ENCODE measurements around the gene CDK14. TPM values are rescaled to one million over a fixed set of nuclear protein-coding genes. Genes with fewer than 3 reads are reported as not detected.
A peak's percentile ranks its signal among the peaks of the same experiment; 100 is the strongest.

Gene CDK14
- total RNA-seq, 1 experiment from 2014 or later: not detected

DNA sequence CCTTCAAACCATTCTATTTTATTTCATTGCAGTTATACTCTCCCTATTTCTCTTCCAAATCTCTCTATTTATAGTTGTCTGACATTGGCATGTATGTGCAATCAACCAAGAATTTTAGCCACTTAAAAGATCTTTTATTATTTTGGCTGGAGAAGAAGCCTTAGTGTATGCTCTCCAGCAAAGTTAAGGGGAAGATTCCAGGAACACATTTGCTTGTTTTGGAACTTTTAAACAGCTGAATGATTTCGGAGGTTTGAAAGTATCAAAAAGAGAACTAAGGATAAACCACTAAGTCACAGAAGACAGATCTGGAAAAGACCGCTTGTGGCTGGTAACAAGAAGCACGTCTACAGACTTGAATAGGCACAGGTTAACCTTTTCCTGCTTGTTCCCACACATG lies 485.9 kb downstream of the CDK14 start:
- DNase-seq (ENCODE audit: low spot score): peak; percentile 40
- in situ Hi-C loops (cut with HindIII; ENCODE audit: low sequenced_read_pairs): no loop called here

DNA sequence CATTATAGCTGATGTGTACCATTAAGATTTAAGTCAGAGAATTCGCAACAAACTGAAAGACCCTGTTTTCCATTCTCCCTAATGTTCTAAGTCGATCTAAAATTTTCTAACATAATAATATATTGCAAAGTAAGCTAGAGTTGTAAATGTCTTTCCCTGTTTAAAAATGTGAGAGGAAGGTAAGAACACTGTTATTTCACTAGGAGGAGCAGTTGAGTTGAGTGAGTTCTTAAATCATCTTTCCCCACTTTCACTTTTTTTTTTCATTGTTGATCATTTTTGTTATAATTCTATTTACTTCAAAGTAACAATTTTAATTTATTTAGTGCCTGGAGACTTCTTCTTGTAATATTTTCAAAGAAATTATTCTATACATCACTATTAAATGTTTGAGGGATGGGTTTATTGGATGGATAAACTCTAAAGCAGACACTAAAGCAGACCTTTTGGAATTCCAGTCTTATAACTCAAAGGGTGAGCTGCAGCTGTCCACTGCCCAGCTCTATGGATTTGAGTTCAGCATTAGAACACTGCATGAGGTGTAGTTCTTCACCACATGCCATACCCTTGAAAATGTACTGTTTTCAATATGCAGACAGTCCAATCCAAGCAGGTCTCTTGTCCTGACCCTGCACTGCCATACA lies 486.9 kb downstream of the CDK14 start:
- in situ Hi-C loops (cut with HindIII; ENCODE audit: low sequenced_read_pairs): no loop called here
- peak; percentile 51 for DNase-seq (ENCODE audit: low spot score)

DNA sequence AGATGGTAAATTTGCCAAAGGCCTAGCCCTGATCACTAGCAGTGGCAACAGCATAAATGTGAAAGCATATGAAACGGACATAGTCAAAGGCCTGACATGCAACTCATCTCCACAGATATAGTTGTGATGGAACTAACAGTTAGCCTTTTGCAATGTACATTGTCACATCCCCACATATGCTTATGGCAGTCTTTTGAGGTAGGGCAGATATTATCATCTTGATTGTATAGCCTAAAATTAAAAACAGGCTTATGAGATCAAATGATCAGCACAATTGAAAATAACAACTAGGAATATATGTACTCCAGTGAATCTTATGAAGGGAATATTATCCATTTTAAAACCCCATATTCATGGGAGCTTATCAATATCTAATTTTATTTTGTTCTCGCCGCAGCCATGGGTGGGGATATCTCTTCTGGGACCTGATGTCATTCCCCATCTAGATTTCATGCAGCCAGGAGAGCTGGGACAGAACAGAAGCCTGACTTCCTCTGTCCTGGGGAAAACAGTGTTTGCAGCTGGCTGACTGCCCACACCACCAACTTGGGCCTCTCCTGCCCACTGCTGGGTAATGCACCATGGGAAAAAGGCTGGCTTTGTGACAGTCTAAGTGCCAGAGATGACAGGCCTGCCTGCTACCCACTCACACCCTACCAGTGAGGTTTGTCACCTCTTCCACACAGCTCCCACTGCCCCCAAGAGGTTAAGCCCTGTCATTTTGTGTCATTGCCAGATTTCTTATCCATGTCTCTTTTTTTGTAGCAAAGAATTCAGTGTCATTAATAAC lies 487.9 kb downstream of the CDK14 start:
- DNase-seq (ENCODE audit: low spot score): peak; percentile 66
- in situ Hi-C loops (cut with HindIII; ENCODE audit: low sequenced_read_pairs): no loop called here

DNA sequence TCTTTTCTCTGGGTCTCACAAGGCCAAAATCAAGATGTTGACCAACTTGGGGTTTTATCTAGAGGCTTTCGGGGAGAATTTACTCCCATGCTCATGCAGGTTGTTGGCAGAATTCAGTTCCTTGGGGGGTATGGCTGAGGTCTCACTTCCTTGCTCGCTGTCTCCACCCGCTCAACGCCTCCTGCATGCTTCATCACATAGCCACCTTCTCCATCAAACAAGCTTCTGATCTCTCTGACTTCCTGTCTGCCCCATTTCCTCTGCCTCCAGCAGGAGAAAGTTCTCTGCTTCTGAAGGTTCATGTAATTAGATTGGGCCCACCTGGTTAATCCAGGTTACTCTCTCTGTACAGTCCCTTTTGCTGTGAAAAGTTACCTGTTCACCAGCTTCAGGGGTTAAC lies 489.1 kb downstream of the CDK14 start:
- in situ Hi-C loops (cut with HindIII; ENCODE audit: low sequenced_read_pairs): no loop called here

GRCh38 chr7:91086200-91086599 lies 490.1 kb downstream of the CDK14 start:
- in situ Hi-C loops (cut with HindIII; ENCODE audit: low sequenced_read_pairs): no loop called here
- no peak for DNase-seq (ENCODE audit: low spot score)

More for the DNA sequence above, 489.1 kb downstream of the CDK14 start:
- no peak for DNase-seq (ENCODE audit: low spot score)

DNA sequence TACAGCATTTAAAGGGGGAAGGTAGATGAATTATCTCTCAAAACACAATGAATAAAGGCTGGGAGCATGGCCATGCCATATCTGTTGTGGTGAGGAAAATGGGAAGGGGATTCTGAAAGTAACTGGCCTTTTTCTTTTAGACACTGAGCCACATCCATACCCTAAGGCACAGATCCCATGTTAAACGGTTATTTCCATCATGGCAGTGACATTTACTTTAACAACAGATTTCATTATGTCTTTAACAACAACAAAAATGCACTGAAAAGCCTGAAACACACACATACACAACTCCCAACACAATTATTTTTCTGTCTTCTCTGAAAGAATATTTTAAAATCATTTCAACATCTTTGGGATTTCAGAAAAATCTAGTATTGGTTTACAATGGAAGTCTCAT lies 492.0 kb downstream of the CDK14 start:
- in situ Hi-C loops (cut with HindIII; ENCODE audit: low sequenced_read_pairs): no loop called here
- DNase-seq (ENCODE audit: low spot score): no peak

DNA sequence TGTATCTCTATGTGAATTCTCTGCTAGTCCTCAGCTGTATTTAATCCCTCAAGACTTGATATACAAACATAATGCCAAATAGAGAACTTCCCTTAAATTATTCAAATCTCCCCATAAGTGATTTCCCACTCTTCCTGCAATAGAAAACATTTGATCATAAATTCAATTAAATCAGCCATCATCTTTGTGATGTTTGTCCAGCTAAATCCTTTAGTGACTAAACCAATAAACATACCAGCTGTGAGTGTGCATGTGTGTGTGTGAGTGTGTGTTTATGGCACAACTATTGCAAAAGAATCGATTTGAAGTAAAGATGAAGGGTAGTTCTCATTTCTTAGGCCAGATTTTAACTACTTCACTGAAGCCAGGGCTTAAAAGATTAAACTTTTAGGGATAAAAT lies 492.6 kb downstream of the CDK14 start:
- in situ Hi-C loops (cut with HindIII; ENCODE audit: low sequenced_read_pairs): no loop called here
- no peak for DNase-seq (ENCODE audit: low spot score)

DNA sequence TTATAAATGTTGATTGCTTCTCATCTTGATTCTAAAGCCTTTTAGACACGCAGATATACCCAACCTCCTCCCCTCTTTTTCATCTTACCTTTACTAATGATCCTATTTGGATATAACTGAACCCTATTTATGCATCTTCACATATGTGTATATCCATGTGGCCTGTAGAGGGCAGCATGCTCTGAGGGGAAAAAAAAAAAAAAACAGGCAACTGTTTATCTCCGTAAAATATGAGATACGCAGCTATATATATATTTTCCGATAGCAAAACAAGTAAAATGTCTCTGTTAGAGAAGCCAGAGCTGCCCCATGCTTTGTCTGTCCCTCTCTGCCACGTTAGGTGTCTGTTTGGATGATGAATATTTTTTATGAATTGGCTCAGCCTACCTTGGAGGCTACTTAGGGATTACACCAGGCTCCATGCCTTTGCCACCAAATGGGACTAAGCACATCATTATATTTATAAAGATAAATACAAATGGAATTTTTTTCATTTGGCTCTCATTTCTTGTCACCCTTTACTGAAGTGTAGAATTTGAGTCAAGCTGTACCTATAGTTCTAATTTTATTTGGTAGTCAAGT lies 493.4 kb downstream of the CDK14 start:
- in situ Hi-C loops (cut with HindIII; ENCODE audit: low sequenced_read_pairs): no loop called here
- DNase-seq (ENCODE audit: low spot score): peak; percentile 76

DNA sequence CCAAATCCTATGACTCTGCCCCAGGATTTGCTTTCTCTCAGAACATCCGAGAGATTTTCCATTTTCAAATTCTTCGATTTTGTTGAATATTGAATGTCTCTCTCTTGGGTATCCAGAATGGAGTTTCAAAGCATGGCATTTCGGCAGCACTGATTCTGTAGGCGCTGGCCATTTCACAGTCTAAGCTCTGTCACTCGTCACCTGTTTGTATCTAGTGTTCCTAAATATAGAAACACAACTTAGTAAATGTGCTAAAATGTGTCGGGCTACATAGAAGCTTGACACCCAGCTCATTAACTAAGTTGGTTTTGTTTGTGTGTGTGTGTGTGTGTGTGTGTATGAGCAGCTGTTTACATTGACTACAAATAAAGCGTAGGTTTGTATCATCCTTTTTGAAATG lies 494.6 kb downstream of the CDK14 start:
- in situ Hi-C loops (cut with HindIII; ENCODE audit: low sequenced_read_pairs): no loop called here
- no peak for DNase-seq (ENCODE audit: low spot score)

DNA sequence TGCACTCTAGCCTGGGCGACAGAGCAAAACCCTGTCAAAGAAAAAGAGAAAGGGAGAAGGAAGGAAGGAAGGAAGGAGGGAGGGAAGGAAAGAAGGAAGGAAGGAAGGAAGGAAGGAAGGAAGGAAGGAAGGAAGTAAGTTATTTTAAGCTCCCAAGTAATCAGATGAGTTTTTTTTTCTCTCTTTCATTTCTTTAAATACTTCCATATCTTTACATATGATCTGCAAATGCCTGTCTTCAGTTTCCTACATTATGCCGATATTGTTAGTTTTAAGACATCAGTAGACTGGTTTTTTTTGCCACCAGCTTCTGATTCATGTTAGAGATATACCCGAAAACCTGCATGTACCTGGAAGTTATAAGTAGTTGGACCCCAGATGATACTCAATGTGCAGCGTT lies 495.5 kb downstream of the CDK14 start:
- in situ Hi-C loops (cut with HindIII; ENCODE audit: low sequenced_read_pairs): no loop called here
- no peak for DNase-seq (ENCODE audit: low spot score)

DNA sequence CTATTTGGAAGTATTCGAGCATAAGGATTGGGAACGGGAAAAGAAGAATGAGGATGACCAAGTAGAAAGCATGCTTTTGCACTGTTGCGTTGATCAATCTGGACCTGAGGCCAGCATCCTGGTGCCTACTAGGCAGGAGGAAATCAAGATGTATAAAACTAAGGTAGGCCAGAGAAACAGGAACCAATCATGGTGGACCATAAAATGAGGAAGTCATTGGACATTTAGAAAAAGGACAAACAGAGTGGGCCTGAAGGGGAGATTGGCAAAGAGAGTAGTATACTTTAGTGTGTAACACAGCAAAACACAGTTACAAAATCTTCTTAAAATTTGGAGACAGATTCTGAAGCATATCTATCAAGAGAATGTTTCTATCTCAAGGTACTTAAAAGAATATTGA lies 497.1 kb downstream of the CDK14 start:
- in situ Hi-C loops (cut with HindIII; ENCODE audit: low sequenced_read_pairs): no loop called here
- DNase-seq (ENCODE audit: low spot score): no peak

- in situ Hi-C loops (cut with HindIII; ENCODE audit: low sequenced_read_pairs): no loop called here
- DNase-seq (ENCODE audit: low spot score): no peak
Measured at GRCh38 chr7:91098566-91098965, 502.4 kb downstream of the CDK14 start.

DNA sequence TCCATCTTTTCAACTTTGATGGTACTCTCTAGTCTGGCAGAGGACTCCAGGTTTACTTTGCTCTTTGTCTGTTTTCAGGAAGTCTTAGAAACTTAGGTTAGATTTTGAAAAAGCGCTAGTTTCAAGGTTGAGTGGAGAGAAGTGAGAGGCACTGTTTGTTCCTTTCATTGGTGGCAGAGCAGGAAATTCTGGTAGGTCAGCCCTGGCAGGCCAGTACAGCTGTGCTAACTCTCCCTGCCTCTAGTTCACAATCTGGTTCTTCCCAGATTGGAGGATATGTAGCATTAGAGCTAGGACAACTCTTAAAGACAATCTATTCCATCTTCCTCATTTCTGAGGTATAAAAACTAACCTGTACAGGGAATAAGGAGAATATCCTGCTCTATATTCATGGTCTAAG lies 507.2 kb downstream of the CDK14 start:
- in situ Hi-C loops (cut with HindIII; ENCODE audit: low sequenced_read_pairs): no loop called here
- DNase-seq (ENCODE audit: low spot score): no peak

DNA sequence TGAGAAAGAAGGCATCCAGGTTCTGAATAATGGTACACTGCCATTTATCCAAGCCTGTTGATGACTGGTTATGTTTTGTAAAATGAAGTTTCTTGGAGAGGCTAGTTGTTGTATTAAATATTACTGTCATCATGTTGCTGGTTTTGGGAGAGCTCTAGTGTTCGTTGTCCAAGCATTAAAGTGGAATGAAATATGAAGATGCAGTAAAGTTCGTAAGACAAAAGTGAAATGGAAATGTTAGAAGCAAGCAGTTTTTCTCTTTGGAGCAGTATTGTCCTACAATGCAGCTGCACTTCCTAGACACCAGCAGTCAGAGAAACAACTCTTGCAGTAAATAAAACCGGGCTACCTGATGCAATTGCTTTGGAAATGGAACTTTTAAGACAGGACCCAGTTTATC lies 511.3 kb downstream of the CDK14 start:
- in situ Hi-C loops (cut with HindIII; ENCODE audit: low sequenced_read_pairs): no loop called here
- no peak for DNase-seq (ENCODE audit: low spot score)

DNA sequence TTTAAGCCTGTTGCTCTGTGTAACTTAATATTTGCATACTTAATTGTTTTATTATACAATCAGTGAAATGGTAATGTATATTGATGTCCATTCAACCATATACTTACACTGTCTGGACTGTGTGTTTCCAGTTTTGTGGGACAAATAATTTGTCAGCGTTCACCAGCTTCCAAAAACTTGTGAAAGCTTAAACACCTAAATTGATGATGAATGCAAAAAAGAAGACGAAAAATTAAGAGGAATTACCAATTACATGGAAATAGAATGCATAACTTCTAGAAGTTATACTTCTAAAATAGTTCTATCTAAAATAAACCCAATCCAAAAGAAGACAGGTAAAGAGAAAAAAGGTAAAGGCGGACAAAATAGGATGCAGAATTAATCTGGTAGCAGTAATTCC lies 513.1 kb downstream of the CDK14 start:
- no peak for DNase-seq (ENCODE audit: low spot score)
- in situ Hi-C loops (cut with HindIII; ENCODE audit: low sequenced_read_pairs): no loop called here

DNA sequence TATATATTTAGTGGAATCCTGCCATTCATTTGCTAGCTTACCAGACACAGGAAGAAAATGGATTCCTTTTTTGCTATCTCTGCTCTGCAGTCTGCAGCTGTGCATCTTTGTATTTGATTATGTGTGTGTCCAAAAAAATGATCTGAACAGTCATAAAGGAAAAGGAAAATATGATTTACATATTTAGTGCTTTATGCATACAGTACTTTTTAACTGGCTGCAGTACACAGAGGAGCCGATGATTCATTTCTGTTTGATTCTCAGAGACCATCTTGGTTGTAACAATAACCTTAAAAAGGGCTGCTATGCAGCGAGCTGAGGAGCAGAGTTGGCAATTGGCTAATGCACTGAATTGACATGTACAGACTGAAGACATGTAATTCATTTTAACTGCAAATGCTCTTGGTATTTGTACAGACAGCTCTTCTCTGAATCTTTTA lies 516.8 kb downstream of the CDK14 start:
- in situ Hi-C loops (cut with HindIII; ENCODE audit: low sequenced_read_pairs): no loop called here
- DNase-seq (ENCODE audit: low spot score): no peak

GRCh38 chr7:91114232-91114631 lies 518.1 kb downstream of the CDK14 start:
- in situ Hi-C loops (cut with HindIII; ENCODE audit: low sequenced_read_pairs): no loop called here
- no peak for DNase-seq (ENCODE audit: low spot score)

DNA sequence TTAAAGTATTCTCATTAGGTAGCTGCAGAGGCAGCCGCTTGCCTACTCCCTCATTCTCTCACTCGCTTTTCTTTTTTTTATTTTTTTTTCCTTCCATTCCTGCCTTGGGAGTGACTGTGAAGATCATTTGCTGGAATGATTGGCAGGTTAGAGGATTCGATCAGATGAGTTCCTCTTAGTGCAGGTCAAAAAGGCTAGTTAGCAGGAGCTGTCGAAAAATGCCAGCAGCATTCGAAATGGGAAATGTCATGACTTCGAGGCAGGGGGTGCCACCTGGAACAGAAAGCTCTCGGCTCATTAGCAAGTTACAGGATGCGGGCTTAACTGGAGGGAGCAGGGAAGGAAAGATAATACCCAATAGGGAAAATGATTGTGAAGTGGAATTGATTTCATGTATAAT lies 530.6 kb downstream of the CDK14 start:
- DNase-seq (ENCODE audit: low spot score): peak; percentile 76
- in situ Hi-C loops (cut with HindIII; ENCODE audit: low sequenced_read_pairs): no loop called here

DNA sequence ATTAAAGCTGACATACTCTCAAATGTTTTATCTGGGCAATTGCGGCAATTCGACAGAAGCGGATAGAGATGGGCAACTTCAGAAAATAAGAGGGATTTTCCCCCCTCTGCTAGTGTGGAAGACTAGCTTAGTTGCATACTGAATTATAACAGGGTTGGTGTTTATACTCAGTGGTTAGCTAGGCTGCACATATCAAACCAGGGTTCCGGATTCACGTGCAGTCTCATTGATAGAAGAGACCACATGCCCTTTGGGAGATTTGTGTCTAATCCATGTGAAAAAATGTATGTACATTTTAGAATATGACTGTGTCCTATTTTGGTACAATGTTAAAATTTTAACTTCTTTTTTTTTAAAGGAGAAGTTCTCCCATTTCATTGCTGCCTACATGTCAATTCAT lies 531.2 kb downstream of the CDK14 start:
- in situ Hi-C loops (cut with HindIII; ENCODE audit: low sequenced_read_pairs): no loop called here

GRCh38 chr7:91127959-91128358 lies 531.8 kb downstream of the CDK14 start:
- DNase-seq (ENCODE audit: low spot score): no peak
- in situ Hi-C loops (cut with HindIII; ENCODE audit: low sequenced_read_pairs): no loop called here

More for the DNA sequence above, 531.2 kb downstream of the CDK14 start:
- DNase-seq (ENCODE audit: low spot score): no peak
